ENCODE measurements around the gene SPAG9.
"Not testable (repeated sequence)": the region's sequence is repeated elsewhere in the genome, so short reads cannot be mapped to it uniquely, and the experiment has no call there.

The SPAG9 gene

DNA sequence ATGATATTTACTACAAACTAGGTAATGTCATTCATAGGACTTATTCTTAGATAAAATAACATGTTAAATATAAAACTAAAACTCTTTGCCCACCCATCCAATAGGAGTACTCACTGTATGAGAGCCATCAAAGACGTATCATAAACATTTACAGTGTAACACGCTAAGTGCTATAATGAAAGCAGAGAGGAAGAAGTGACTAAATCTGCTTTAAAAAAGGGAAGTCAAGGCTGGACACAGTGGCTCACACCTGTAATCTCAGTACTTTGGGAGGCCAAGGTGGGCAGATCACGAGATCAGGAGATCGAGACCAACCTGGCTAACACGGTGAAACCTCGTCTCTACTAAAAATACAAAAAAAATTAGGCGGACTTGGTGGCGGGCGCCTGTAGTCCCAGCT, 32.4 kb downstream of the SPAG9 start:
- no peak for DNase-seq (ENCODE audit: low read depth, low spot score)

DNA sequence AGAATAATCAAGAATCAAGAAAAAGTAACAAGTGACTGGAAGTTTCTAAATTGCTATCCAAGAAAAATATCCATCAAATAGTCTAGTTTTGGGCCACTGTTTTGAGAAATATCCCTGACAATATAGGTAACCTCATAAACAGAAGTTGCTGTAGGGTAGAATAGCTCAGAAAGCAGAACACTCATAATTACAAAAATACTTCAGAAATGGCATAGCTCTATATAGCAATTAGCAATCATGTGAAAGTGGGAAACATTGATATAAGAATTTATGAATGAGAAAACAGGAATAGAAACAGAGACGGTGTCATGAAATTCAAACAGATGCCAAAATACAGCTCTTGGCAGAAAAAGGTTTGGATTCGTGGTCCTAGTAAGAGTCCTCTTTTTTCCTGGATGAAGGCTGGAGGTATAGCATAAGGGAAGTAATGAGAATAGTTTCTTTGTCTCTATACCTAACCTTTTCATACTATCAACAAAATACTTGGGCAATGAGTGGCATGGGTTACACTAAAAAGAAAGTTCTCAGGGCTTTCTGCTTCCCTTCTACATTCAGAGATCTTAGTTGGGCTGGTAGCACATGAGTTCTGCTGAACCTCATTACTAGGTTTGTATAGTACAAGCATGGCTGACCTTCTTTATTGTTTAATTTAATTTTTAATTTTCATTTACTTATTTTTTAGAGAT, 33.5 kb downstream of the SPAG9 start:
- no peak for DNase-seq (ENCODE audit: low read depth, low spot score)

DNA sequence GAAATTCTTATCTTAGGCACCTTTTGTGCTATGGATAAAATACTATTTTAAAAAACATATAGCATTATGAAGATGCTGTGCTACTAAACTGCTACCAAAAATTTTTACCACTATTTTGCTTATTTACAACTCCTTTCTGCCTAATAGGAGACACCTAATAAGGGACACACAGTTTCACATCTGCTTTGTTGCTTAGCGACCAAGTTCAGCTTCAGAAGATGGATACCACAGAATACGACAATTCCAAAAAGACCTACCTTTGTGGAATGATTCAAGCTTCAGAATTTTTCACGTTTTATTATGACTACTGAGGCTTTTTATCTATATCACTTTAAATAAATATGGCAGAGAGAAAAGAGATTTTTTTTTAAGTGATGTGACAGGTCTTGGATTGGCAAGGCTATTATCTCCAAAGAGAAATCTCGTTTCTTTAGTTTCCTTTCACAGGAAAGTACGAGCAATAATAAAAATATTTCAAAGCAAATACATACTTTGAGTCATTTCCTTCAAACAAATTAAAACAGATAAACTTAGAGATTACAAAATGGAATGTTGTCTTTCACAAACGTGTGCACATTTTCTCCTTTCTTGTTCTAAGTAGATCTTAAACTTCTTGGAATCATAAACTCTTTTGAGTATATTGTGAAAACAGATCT, 35.4 kb downstream of the SPAG9 start:
- DNase-seq (ENCODE audit: low read depth, low spot score), result no peak

DNA sequence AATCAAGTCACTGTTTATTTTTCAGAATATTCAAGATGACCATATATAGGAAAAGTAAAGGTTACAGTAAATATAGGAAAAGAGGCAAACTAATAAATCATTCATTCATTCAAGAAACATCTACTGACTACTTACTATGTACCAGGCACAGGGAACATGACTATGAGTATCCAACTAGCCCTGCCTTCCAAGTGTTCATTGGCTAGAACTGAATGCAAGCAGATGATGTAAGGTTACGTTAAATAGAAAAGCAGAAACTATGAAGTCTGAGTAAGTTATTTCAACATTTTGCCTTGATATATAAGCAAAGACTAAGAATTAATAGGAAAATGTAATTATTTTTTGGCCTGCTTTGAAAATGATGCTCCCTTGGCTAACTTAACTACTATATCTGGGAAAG, 36.7 kb downstream of the SPAG9 start:
- no peak for DNase-seq (ENCODE audit: low read depth, low spot score)

DNA sequence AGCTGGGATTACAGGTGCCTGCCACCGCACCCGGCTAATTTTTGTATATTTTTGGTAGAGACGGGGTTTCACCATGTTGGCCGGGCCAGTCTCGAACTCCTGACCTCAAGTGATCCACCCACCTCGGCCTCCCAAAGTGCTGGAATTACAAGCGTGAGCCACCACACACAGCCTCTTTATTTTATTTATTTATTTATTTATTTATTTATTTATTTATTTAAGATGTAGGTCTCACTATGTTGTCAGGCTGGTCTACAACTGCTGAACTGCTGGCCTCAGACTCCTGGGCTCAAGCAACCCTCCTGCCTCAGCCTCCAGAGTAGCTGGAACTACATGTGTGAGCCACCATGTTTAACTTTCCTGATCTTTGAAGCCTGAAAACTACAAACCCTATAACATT, 37.3 kb downstream of the SPAG9 start:
- DNase-seq (ENCODE audit: low read depth, low spot score), result not testable (repeated sequence)

DNA sequence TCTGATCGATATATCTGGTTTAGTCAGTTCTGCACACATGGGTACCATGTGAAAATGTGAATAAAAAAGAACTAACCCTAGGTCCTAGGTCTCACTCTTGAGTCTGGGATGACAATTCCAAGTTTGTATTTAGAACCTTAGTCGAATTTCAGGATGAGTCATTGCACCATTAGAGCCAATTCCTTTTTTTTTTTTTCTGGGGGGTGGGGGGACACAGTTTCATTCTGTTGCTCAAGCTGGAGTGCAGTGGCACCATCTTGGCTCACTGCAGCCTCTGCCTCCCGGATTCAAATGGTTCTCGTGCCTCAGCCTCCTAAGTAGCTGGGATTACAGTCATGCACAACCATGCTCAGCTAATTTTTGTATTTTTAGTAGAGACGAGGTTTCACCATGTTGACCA, 41.6 kb downstream of the SPAG9 start:
- DNase-seq (ENCODE audit: low read depth, low spot score), result no peak

DNA sequence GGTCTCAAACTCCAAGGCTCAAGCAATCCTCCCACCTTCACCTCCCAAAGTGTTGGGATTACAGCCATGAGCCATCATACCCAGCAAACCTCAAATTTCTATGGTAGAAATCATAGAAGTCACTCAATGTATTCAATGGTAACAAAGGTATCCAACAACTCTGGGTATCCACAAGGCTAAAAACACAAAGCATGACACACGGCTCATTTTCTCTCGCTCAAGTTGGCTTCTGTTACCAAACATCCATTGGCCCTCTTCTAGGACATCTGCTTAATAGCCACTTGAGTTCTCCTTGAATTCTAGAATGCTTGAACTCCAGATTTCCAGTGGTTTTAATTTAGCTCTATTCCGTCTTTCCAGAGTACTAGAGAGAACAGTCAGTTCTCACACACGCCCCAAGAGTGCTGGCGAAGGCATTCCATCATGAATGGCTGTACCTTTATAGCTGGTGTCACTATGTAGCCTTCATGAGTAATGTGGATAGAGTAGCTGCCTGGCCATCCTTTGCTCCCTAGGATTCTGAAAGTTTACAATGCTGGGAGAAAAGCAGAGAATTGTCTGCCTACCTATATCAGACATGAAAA, 42.6 kb downstream of the SPAG9 start:
- DNase-seq (ENCODE audit: low read depth, low spot score), result no peak

DNA sequence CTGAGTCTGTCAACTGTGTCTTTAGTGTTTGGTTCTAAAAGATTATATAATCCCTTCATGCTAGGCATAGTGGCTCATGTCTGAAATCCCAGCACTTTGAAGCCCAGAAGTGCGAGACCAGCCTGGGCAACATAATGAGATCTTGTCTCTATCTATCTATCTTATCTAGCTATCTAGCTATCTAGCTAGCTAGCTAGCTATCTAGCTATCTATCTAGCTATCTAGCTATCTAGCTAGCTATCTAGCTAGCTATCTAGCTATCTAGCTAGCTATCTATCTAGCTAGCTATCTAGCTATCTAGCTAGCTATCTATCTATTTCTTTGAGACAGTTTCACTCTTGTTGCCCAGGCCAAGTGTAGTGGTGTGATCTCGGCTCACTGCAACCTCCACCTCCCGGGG, 43.8 kb downstream of the SPAG9 start:
- DNase-seq (ENCODE audit: low read depth, low spot score), result no peak

DNA sequence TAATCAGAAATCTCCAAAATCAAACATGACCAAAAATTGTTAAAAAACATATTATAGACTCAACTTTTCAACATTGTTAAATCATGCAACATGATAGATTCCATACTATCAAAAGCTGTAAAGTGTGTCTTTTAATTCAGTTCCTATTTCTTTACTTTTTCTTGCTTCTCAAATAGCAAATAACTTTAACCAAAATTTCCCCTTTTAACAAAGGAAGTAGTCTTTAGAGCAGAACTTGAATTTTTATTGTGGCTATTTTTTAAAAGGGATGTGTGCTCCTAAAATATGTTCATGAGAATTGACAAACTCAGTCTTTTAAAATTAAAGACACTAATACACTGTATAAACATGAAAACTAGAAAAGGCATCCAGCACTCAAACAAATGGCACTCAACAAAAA, 49.1 kb downstream of the SPAG9 start:
- no peak for DNase-seq (ENCODE audit: low read depth, low spot score)

DNA sequence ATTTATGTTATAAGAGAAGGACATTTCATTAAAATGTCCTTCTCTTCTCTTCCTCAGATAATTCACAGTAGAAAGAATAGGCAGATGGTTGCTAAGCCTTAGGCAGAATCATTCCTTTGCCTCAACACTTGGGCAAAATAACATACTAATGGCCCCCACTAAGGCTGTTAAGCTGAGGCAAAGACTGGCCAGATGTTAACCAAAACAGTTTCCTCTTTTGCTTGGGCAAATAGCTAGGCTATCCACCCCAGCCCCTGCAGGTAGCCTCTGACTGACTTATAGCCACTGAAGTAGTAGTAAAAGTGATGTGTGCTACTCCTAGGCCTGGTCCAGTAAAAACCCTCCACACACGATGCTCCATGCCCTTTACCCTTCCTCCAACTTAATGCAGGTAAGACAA, 55.2 kb downstream of the SPAG9 start:
- no peak for DNase-seq (ENCODE audit: low read depth, low spot score)

DNA sequence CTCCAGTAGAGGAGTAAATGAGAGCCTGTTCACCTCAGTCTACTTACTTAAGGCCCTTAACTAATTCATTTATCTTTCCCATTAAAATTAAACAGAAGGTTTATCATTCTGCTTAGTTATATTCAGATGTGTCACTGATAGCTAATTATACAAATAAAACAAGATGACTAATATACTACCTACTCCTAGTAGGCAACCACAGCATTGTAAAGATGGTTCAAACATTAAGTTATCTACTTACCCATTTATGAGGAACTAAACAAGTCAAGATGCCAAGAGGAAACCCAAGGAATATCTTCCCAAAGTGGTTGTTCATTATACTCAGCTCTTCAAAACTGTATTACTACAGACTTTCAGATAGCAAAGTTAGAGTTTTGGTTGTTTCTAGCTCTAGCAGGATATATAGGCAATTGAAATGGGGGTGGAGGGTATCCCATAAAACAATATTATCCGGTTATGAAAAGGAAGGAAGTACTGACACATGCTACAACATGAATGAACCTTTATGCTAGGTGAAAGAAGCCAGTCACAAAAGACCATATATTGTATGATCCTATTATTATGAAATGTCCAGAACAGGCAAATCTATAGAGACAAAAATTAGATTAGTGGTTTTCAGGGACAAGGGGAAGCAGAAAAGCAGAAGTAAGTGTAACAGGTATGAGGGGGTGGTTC, 56.5 kb downstream of the SPAG9 start:
- no peak for DNase-seq (ENCODE audit: low read depth, low spot score)

DNA sequence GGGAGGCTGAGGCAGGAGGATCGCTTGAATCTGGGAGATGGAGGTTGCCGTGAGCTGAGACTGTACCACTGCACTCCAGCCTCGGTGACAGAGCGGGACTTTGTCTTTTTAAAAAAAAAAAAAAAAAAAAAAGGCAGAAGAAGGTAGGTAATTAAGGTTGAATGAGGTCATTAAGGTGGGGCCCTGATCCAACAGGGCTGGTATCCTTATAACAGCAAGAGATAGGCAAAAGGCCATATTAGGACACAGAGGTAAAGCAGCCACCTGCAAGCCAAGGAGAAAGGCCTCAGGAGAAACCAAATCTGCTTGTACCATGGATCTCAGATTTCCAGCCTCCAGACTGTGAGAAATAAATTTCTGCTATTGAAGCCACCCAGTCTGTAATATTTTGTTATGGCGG, 60.3 kb downstream of the SPAG9 start:
- DNase-seq (ENCODE audit: low read depth, low spot score), result no peak

DNA sequence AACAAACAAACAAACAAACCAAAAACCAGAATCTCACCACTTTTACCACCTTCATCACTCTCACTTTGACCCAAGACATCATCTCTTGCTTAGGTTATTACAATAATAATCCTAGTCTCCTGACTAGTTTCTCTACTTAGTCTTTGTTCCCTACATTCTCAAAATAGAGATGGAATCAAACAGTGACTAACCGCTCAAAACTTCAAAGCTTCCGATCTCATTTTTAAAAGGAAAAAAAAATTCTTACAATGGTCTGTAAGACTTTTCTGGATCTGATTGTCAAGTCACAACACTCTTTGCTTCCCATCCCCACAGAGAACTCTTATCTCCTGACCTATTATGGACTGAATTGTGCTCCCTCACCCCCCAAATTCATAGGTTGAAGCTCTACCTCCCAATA, 60.9 kb downstream of the SPAG9 start:
- DNase-seq (ENCODE audit: low read depth, low spot score), result no peak

DNA sequence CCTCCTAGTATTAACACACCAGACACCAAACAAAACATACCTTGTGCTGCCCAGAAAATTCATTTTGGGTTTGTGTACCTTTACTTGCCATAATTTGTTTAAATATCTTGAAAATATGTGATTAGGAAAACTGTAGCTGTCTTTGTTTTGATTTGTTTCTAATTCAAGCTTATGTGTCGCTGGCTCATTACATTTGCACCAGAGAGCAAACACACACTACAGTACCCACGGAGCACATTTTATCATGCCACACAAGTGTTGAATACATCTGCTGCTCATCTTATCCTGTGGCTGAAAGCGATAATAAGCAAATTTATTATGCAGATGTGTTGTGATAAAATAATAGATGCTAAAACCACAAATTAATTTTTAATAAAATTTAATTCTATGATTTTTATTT, 63.1 kb downstream of the SPAG9 start:
- no peak for DNase-seq (ENCODE audit: low read depth, low spot score)

DNA sequence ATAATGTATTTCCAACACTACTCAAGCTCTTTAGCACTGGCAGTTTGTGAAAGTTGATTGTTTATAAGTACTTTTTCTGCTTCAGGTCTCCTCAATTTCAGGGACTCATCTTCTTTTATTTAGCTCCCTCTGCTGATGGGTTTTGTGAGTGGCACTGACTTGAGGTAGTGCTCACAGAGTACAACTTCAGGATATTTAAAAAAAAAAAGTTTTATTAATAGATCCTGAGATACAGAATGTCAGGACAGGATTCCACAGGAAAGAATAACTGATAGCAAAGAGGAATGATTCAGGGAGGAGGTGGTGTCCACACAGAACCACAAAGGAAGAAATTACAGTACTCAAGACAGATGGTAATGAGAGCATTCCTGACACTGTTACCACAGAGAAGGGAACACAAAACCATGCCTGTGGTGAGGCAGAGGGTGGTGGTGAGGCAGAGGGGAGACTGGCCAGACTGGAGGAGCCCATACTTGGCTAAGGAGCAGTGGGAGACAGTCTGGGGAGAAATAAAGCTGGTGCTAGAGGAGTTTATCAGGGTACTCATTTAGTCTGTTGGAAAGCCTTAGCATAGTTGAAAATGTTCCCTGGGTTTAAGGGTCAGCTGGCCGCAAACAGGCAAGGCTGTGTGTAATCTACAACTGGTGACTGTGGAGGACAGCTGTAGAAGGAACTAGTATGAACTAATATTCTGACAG, 63.7 kb downstream of the SPAG9 start:
- DNase-seq (ENCODE audit: low read depth, low spot score), result no peak

DNA sequence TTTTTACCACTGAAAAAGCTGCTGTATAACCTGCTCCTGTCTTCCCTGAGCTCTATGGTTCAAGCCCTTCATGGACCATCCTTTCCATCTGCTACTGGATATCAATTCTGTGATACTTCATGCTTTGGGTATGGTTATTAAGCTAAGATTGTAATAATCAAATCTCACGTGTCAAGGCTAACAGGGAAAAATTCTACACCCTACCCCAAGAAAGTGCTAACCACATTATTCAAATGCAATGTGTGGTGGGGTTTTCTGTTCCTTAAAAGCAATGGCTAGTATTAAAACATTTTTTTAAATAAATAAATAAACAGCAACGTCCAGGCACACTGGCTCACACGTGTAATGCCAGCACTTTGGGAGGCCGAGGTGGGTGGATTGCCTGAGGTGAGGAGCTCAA, 65.9 kb downstream of the SPAG9 start:
- no peak for DNase-seq (ENCODE audit: low read depth, low spot score)

DNA sequence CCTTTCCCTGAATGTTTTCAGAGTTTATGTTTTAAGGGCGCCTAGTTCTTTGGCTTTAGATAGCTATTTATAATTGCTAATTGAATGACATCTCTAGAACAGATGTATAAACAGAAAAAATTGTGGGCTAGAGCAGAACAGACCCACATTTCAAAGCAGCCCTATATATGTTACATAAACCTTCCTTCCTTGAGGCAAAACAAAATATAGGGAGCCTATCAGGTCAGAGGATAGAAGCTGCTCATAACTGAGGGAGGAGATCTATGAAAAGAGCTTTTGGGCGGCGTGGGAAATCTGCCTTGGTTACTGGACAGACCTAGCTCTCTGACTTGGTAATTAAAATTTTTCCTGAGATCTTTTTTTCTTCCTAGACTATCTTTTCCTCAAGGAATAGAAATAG, 68.4 kb downstream of the SPAG9 start:
- DNase-seq (ENCODE audit: low read depth, low spot score), result no peak

DNA sequence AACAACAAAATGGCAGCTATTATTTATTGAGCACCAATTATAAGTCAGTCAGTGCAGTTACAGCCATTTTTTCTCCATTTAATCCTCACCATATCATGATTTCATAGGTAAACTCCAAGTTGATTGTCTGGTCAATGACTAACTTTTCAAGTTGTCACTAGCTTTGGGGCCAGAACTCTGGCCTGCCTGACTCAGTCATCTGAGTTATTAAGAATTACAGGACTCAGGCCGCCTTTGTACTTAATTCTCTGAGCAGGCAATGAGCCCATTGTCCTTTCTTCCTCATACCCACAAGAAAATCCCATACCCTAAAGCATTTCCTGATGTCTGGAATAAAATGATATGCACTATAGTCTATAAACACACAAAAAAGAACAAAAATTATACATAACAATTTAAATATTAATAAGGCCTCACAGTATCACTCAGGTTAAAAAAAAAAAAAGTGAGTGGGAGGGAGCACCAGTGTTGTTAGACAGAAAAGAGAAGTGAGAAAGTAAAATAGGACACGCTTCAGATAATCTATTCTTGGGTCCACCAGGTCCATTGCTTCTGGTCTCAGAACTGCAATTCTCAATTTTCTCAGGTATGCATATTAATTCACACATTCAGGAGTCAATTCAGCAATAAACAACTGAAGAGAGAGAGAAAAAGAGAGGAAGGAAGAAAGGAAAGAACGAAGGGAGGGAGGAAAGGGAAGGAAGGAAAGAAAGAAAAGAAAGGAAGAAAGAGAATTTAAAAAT, 70.2 kb downstream of the SPAG9 start:
- DNase-seq (ENCODE audit: low read depth, low spot score), result no peak

DNA sequence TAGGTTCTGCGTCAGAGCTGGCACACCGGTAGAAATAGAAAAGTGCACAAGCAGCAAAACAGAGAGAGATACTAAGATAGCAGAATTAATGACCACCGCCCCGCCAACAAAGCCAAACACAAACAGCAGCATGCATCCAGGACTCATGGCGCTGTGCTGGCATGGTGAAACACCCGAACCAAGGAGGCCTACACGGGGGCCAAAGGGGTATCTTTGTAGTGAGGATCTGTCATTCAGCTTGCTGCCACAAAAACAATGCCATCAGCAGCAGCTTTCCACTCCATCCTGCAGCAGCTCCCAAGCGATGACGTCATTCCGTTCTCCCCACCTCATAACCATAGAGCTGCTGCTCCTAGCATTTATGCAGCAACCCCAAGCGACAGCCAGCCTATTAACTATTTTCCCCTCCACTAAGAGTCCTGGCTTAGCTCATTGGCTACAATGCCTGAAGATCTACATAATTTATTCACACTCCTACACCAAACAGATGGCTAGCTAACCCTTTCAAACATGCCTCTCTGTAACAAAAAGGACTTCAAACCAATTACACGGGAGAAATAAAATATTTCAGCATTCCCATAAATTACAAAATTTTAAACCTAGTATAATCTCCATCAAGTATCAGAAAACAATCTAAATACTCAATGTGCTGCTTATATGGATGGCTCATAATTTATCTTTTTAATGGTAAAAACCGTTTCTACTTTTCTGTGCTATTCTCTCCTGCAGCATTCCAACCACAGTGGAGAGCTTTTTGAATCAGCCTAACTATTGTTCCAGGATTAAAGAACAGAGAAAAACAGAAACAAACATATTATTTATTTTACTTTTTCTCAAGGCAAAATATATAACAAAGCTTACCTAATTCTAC, 73.9 kb downstream of the SPAG9 start:
- DNase-seq (ENCODE audit: low read depth, low spot score), result peak; percentile 97

DNA sequence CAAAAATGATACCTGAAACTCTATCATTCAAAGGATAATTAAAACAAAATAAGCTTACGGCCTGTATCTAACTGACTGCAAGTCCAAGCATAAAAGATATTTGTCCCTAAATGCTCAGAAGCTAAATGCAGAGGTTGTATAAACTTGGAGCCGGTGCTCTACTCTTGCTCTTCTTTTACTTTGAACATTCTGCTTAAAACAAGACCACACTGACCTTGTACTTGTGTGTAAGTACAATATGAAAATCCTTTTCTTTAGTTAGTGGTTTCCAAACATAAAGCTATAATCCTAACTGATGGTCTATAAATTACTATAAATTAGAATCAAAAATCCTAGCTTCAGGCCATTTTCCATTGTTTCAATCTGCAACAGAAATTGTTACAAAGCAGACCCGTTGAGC, 74.6 kb downstream of the SPAG9 start:
- no peak for DNase-seq (ENCODE audit: low read depth, low spot score)

DNA sequence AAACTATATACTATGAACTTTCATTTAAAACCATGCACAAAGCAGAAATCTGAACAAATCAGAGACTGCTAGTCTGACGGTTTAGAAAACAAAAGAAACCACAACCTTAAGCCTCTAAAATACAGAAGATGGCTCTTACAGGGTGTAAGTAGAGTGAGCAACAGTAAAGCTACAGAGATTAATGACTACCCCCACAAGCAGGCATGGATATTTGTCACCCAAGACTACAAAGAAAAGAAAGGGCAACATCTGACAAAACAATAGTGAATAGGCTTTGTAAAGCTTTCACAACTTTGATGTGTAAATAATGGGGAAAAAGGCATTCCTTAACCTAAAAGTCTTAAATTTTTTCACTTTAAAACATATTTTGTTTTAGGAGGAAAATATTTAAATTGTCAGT, 75.0 kb downstream of the SPAG9 start:
- DNase-seq (ENCODE audit: low read depth, low spot score), result no peak

Data from iPS DF 19.7 (cell line).